Measurements from ENCODE around the gene ACKR1.

The ACKR1 gene

DNA sequence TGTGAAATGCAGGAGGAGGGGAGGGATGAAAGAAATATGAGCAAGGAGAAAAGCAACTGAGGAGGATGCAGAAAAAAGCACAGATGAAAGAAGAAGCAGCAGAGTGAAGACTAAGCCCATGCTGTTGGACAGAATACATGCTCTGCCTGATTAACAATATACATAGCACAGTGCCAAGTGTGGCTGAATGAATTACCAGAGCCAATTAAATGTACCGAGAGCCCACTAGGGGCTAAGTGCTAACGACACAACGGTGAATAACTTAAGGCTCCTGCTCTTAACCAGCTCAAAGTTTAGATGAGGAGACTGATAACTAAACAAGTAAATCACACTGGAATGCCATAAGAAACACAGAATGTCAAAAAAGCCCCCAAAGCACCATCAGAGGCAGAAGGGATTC lies 17.6 kb upstream of the ACKR1 start:
- H3K4me3 ChIP-seq (ENCODE audit: low read depth, low read length): peak overlapping the region; percentile 63

GRCh38 chr1:159187647-159188374 lies 16.9 kb upstream of the ACKR1 start:
- H3K4me3 ChIP-seq (ENCODE audit: low read depth, low read length): peak overlapping the region; percentile 63

- H3K4me3 ChIP-seq (ENCODE audit: low read depth, low read length): peak overlapping the region; percentile 63
These were observed 16.3 kb upstream of the ACKR1 start for GRCh38 chr1:159188375-159188788.

GRCh38 chr1:159190441-159190840 lies 14.2 kb upstream of the ACKR1 start:
- H3K4me3 ChIP-seq (ENCODE audit: low read depth, low read length): no peak overlapping the region

DNA sequence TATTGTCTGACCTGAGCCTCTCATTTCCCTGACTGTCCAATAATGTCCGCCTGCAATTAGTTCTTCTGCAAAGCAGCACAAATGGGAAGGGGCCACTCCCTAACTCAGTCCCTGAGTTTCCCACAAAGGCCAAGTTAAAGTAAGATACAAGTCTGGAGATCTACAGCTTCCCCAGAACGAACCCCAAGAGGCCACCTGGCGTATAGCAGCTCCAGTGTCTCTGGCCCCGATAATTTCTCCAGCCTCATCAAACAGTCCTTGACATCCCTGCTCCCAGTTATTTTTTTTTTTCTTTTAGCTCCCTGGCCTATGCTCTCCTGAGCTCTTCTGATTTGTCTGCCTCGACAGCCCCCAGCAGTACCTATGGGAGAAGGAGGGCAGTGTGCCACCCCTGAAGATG lies 8.1 kb upstream of the ACKR1 start:
- no peak overlapping the region for H3K4me3 ChIP-seq (ENCODE audit: low read depth, low read length)

DNA sequence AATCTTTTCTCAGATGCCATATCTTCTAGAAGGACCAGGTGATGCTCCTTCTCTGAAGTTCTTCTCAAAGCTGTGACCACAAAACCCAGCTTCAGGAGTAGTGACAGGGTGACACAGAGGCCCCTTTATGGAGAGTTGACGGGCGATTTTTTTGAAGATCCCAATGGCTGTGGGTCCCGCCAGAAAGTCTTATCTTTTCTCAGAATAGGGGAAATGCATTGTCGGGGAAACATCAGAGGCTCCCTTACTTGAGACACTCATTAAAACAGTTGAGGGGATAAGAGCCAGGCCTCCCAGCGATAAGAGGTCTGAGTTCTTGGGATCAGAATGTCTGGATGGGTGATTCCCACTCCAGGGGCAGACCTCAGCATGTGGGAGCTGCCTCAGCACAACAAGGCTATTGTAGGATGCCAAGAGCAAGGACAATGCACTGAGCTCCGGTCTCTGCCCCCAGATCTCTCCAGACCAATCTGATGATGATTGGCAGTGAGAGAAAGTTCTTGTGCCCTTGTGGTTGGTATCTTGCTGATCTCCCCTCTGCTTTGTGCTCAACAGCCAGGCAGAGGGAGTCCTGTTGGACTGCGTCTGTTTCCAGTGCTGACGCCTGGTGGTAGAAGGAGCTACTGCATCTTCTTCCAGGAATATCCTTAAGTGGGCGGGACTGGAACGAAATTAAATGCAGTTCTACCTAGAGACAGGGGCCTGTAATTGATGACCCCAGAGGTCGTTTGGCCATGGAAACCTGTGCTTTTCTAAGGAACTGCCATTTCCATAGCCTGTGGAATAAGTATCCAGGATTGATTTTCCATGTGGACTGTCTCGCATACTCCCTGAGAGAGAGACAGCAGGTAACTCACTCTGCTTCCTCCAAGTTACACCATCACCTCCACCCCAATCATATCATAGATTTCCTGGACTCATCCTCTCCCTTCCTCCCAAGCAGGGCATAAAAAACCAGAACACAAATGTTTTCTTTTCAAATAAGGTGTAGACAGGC lies 6.8 kb upstream of the ACKR1 start:
- H3K4me3 ChIP-seq (ENCODE audit: low read depth, low read length): no peak overlapping the region

DNA sequence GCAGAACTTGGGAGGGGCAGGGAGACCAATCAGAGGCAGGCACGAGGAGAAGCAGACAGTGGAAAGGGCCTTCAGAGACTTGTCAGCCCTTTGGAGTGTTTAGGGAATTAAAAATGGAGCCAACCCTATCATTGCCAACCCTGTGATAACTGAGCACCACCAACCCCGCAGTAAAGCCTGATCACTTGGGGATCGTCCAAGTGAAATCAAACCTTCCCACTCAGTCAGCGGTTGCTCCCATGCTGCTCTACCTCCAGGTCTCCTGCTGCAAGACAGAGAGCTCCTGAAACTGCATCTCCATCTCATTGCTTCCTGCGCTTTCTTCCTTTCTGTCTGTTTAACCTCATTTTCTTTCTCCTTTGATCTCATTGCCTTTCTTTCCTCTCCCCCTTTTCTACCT lies 4.8 kb upstream of the ACKR1 start:
- no peak overlapping the region for H3K4me3 ChIP-seq (ENCODE audit: low read depth, low read length)

GRCh38 chr1:159200769-159201168 lies 3.9 kb upstream of the ACKR1 start:
- no peak overlapping the region for H3K4me3 ChIP-seq (ENCODE audit: low read depth, low read length)

DNA sequence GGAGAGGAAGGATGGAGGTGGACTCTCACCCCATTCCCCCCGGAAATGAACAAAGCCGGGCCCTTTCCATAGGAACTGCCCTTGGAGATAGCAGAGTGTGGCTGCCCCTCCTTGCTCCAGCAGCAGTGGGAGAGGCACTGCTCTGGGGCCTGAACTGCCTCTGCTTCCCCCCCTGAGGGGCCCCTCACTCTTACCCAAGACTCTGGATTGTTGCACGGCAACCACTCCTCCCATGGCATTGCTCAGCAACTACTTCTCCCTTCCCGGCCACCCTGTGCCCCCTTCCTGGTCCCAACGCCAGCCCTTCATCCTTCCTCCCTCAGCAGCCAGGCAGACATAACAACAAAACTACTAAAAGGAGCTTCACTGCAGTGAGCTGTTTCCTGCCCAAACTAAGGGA lies 3.0 kb upstream of the ACKR1 start:
- H3K4me3 ChIP-seq (ENCODE audit: low read depth, low read length): no peak overlapping the region

DNA sequence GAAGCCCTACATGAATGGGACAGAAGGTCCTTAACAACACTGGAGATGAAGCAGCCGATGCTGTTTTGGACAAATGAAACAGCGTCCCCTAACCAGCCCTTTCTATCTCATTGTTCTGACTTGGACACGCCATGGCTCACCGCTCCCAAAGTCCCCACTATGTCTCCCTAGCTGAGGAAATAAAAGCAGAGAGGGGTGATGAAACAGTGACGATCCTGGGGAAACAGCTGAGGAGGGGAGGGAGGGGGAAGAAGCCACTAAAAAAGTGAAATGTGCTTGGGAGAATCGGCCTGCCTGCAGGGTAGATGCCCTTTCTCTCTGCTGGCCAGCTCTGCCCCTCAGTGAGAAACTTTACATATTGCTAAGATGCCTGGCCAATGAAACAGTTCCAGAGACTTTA lies 1.1 kb upstream of the ACKR1 start:
- H3K4me3 ChIP-seq (ENCODE audit: low read depth, low read length): no peak overlapping the region

DNA sequence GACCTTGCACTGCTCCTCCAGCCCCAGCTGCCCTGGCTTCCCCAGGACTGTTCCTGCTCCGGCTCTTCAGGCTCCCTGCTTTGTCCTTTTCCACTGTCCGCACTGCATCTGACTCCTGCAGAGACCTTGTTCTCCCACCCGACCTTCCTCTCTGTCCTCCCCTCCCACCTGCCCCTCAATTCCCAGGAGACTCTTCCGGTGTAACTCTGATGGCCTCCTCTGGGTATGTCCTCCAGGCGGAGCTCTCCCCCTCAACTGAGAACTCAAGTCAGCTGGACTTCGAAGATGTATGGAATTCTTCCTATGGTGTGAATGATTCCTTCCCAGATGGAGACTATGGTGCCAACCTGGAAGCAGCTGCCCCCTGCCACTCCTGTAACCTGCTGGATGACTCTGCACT lies 550 bp downstream of the ACKR1 start:
- H3K4me3 ChIP-seq (ENCODE audit: low read depth, low read length): no peak overlapping the region

DNA sequence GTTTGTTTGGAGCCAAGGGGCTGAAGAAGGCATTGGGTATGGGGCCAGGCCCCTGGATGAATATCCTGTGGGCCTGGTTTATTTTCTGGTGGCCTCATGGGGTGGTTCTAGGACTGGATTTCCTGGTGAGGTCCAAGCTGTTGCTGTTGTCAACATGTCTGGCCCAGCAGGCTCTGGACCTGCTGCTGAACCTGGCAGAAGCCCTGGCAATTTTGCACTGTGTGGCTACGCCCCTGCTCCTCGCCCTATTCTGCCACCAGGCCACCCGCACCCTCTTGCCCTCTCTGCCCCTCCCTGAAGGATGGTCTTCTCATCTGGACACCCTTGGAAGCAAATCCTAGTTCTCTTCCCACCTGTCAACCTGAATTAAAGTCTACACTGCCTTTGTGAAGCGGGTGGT lies 1.4 kb downstream of the ACKR1 start:
- no peak overlapping the region for H3K4me3 ChIP-seq (ENCODE audit: low read depth, low read length)

- no peak overlapping the region for H3K4me3 ChIP-seq (ENCODE audit: low read depth, low read length)
These were observed 2.4 kb downstream of the ACKR1 start for GRCh38 chr1:159207080-159207479.

DNA sequence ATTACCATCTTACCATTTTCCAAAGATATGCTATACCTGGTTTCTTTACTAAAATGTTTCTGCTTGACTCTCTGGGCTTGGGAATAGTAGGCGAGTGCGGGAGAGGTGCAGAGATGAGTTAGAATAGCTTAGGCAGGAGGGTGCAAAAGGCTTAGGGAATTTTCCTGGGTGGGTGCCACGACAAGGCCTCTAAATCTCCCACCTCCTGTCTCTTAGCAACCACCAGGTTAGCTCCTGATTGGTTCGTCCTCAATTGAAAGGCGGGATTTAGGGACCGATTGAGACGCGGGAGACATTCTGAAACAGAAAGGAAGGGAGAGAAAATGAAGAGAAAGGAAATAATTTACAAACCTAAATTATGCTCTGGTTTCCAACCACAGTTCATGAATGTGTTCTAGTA lies 3.1 kb downstream of the ACKR1 start:
- H3K4me3 ChIP-seq (ENCODE audit: low read depth, low read length): peak overlapping the region; percentile 18

DNA sequence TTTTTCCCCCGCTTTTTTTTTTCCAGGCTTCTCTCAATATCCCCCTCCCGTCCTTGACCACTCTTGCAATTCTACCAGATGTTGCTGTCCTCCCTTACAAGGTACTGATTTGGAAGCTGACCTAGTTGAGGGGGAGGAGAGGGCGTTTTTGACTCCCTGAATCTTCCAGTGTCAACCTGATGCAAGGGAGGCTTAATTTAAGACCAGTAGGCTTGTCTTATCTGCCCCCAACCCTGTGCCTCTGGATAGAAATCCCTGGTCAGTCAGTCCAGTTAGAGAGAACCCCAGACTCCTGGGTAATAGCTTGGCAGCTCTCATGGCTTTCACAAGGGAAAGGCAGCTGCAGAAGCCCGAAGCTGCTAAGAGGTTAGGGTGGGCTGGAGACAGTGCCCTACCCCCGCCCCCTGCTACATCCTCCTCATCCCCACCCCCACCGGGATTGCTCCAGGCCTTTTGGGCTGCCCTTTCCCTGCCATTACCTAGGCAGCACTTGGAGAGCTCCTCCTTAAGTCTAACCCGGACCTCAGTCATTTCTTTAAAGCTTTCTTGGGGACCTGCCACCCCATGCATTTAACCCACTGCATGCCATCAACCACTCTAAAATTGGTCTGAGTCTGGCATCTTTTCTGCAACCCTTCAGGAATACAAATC lies 3.6 kb downstream of the ACKR1 start:
- peak overlapping the region; percentile 18 for H3K4me3 ChIP-seq (ENCODE audit: low read depth, low read length)

DNA sequence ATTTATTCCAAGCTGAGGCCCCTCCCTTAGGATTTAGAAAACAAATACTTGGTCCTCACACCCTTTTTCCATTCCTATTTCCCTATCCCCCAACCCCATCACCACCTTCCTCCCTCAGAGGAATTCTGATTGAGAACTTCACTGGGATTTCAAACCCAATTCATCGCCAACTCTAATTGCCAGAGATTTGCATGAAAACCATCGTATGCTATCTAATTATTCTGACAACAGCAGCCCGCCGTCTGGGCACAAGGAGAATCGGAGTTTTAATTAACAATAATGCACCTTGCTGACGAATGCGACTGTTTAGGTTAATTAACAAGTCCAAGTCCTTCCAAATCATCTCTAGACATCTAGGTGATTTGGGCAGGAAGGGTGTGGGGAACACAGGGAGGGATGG lies 4.4 kb downstream of the ACKR1 start:
- H3K4me3 ChIP-seq (ENCODE audit: low read depth, low read length): no peak overlapping the region

GRCh38 chr1:159211331-159212136 lies 6.9 kb downstream of the ACKR1 start:
- no peak overlapping the region for H3K4me3 ChIP-seq (ENCODE audit: low read depth, low read length)

DNA sequence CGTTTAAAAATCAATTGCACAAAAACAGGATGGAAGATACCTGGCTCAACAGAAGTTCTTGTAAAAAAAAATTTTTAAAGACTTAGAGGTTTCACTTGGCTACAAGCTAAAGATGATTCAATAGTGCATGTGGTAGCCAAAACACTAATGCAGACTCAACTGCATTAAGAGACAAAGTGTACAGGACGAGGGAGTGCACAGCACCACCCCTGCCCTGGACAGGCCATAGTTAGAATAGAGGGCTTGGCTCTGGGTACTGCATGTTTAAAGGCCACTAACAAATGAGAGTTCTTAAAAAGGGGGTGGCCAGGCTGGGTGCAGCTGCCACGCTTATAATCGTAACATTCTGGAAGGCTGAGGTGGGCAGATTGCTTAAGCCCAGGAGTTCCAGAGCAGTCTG lies 7.9 kb downstream of the ACKR1 start:
- H3K4me3 ChIP-seq (ENCODE audit: low read depth, low read length): no peak overlapping the region

- no peak overlapping the region for H3K4me3 ChIP-seq (ENCODE audit: low read depth, low read length)
These were observed 9.6 kb downstream of the ACKR1 start for GRCh38 chr1:159214149-159214760.

Measured in iPS-11a (cell line).